ENCODE data around the gene MEIS1.

MEIS1 gene

GRCh38 chr2:66604976-66605375 lies 170.1 kb downstream of the MEIS1 start (continued):
- no peak for TF ChIP-seq ZNF677 (tag by site-specific recombination; IDR thresholded peaks at IDR 0.05)
- no peak for TF ChIP-seq HOXD13 (CRISPR knock-in tag; IDR thresholded peaks at IDR 0.05; ENCODE audit: borderline replicate concordance)
- TF ChIP-seq TCF7L2 (IDR thresholded peaks at IDR 0.05; ENCODE audit: borderline replicate concordance, low read depth, low read length): no peak
- no peak for TF ChIP-seq IKZF3 (tag by site-specific recombination; IDR thresholded peaks at IDR 0.05)
- no peak for TF ChIP-seq SP3 (tag by site-specific recombination; IDR thresholded peaks at IDR 0.05)
- no peak for TF ChIP-seq BCL11B (tag by site-specific recombination; IDR thresholded peaks at IDR 0.05; ENCODE audit: low read depth)
- TF ChIP-seq ZNF521 (tag by site-specific recombination; IDR thresholded peaks at IDR 0.05): no peak
- TF ChIP-seq ZNF391 (tag by site-specific recombination; IDR thresholded peaks at IDR 0.05; ENCODE audit: borderline replicate concordance, low read depth): no peak
- TF ChIP-seq ZNF670 (tag by site-specific recombination; IDR thresholded peaks at IDR 0.05; ENCODE audit: low read depth): no peak
- TF ChIP-seq ZNF248 (tag by site-specific recombination; IDR thresholded peaks at IDR 0.05): no peak
- TF ChIP-seq, protein P1, sequence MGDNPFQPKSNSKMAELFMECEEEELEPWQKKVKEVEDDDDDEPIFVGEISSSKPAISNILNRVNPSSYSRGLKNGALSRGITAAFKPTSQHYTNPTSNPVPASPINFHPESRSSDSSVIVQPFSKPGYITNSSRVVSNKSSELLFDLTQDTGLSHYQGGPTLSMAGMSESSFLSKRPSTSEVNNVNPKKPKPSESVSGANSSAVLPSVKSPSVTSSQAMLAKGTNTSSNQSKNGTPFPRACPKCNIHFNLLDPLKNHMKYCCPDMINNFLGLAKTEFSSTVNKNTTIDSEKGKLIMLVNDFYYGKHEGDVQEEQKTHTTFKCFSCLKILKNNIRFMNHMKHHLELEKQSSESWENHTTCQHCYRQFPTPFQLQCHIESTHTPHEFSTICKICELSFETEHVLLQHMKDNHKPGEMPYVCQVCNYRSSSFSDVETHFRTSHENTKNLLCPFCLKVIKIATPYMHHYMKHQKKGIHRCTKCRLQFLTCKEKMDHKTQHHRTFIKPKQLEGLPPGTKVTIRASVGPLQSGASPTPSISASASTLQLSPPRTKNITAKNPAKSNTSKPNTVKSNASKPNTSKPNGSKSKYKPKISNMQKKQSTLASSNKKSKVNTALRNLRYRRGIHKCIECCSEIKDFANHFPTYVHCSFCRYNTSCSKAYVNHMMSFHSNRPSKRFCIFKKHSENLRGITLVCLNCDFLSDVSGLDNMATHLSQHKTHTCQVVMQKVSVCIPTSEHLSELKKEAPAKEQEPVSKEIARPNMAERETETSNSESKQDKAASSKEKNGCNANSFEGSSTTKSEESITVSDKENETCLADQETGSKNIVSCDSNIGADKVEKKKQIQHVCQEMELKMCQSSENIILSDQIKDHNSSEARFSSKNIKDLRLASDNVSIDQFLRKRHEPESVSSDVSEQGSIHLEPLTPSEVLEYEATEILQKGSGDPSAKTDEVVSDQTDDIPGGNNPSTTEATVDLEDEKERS (tag by site-specific recombination; IDR thresholded peaks at IDR 0.05): no peak
- TF ChIP-seq, protein P2, sequence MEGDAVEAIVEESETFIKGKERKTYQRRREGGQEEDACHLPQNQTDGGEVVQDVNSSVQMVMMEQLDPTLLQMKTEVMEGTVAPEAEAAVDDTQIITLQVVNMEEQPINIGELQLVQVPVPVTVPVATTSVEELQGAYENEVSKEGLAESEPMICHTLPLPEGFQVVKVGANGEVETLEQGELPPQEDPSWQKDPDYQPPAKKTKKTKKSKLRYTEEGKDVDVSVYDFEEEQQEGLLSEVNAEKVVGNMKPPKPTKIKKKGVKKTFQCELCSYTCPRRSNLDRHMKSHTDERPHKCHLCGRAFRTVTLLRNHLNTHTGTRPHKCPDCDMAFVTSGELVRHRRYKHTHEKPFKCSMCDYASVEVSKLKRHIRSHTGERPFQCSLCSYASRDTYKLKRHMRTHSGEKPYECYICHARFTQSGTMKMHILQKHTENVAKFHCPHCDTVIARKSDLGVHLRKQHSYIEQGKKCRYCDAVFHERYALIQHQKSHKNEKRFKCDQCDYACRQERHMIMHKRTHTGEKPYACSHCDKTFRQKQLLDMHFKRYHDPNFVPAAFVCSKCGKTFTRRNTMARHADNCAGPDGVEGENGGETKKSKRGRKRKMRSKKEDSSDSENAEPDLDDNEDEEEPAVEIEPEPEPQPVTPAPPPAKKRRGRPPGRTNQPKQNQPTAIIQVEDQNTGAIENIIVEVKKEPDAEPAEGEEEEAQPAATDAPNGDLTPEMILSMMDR (tag by site-specific recombination; IDR thresholded peaks at IDR 0.05): no peak
- TF ChIP-seq ZNF311 (tag by site-specific recombination; IDR thresholded peaks at IDR 0.05; ENCODE audit: borderline replicate concordance): no peak
- TF ChIP-seq KLF1 (tag by site-specific recombination; IDR thresholded peaks at IDR 0.05): no peak
- no peak for TF ChIP-seq ZNF350 (tag by site-specific recombination; IDR thresholded peaks at IDR 0.05)

DNA sequence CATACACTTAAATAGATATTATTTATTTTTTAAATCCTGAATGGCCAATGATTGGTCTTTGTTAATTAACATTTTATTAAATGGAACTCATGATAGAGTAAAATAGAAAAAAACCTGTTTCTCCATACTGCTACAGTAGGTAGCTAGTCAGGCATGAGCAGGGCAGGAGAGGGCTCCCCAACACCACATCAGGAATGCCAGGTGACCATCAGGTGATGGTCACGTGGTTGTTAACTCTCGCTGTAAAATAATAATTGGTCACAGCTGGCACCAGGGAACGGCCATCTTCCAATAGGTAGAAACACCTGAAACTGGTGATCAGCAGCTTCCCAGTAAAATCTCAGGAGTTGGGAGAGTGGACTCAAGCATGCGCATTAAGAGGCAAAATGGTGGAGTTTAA lies 172.2 kb downstream of the MEIS1 start:
- H3K9me3 ChIP-seq (ENCODE audit: control insufficient read depth, insufficient read depth, low read depth, low read length): no peaks in the 10 kb centered on the region
- H3K36me3 ChIP-seq (ENCODE audit: control insufficient read depth in 2 of 2, insufficient read depth in 1 of 2, low read length in 2 of 2): no peaks in the 10 kb centered on the region
- CTCF ChIA-PET: interaction anchor here (0.7 kb wide), 1 partner anchor 1066 kb away, joined by 3 read pairs; no protein-coding TSS in a partner anchor
- no peaks in the 10 kb centered on the region for H3K4me1 ChIP-seq (ENCODE audit: control insufficient read depth, insufficient read depth, low read length)
- H3K4me3 ChIP-seq (ENCODE audit: low read depth, low read length): no peak overlapping the region
- TF ChIP-seq SP7 (tag by site-specific recombination; IDR thresholded peaks at IDR 0.05) (no peak), ZNF10 (tag by site-specific recombination; IDR thresholded peaks at IDR 0.05) (peak; percentile 29; the same call in 1 of the 2 replicates), KLF1 (tag by site-specific recombination; IDR thresholded peaks at IDR 0.05) (no peak)
- POLR2A ChIA-PET: no interaction called here
- H3K27ac ChIP-seq (ENCODE audit: extremely low read depth, low read depth, low read length): no peak overlapping the region

All from HEK293 (cell line).